ENCODE data around the gene IDH3G.

DNA sequence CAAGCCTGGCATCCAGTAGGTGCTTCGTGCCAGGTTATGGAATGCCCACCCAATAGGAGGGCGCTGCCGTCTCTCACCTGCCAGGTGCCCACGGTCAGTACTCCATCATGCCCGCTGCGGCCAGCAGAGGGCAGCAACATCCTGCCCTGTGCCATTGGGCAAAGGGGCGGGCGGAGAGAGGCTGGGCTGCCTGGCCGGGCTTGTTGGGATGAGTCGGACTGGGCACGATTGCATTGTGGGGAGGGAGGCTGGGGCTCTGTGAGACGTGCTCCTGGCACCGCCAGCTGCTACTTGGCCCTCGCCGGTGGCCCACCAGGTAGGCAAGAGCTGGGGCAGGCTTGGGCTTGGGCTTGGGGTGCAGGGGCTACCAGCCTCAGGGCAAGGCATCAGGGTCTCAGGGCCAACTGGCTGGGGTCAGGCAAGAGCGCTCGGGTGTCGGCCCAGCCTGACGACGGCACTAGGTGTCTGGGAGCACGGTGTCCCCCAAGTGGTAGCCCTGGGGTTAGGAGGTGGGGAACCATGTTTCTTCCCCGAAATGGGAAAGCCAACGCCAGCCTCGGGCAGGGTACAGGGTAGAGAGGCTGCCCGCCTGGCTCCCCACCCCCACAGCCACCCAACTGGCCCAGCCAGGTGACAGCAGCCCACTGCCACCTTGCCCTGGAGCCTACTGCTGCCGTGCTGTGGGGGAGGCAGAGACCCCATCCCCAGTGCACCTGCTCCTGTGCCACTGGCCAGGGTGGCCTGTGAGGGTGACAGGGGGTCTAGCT, 30.0 kb downstream of the IDH3G start, which contains the start of gene PLXNB3:
- peak; percentile 45 for TF ChIP-seq CTCF (IDR thresholded peaks at IDR 0.05; ENCODE audit: insufficient read depth, low read depth, low read length)
- TF ChIP-seq EZH2 (IDR thresholded peaks at IDR 0.05; ENCODE audit: insufficient read depth, low read length): no peak

Data from astrocyte (in vitro differentiated cells and primary cell).